Rectal smooth muscle tissue (tissue), 1 donor: ENCODE results near the gene CLEC18A.
A peak's percentile ranks its signal among the peaks of the same experiment; 100 is the strongest.
"Not testable (repeated sequence)": the region's sequence is repeated elsewhere in the genome, so short reads cannot be mapped to it uniquely, and the experiment has no call there.

ENCODE experiments used
- H3K27ac ChIP-seq: one replicate; pipeline ENCODE4 v1.7.0; 2013; ENCODE audit warnings: low read depth, low read length, inconsistent platforms
- H3K27me3 ChIP-seq: one replicate; pipeline ENCODE4 v1.7.0; 2013; ENCODE audit warnings: low read length; ENCODE audit not compliant: control insufficient read depth, insufficient read depth
- H3K36me3 ChIP-seq: one replicate; pipeline ENCODE4 v1.7.0; 2013; ENCODE audit warnings: low read length; ENCODE audit not compliant: control insufficient read depth, insufficient read depth
- H3K4me1 ChIP-seq: one replicate; pipeline ENCODE4 v1.7.0; 2013; ENCODE audit warnings: low read length; ENCODE audit not compliant: control insufficient read depth, insufficient read depth
- H3K4me3 ChIP-seq: one replicate; pipeline ENCODE4 v1.7.0; 2013; ENCODE audit warnings: low read length
- H3K9ac ChIP-seq: one replicate; pipeline ENCODE4 v1.7.0; 2013; ENCODE audit warnings: low read length

Gene CLEC18A

GRCh38 chr16:69941251-69942098 is 9.7 kb upstream of the CLEC18A start:
- no peak overlapping the region for H3K27ac ChIP-seq
- no peaks in the 10 kb centered on the region for H3K4me1 ChIP-seq
- peaks cover 21% of the 10 kb centered on the region for H3K36me3 ChIP-seq
- H3K27me3 ChIP-seq, result no peaks in the 10 kb centered on the region
- no peak overlapping the region for H3K9ac ChIP-seq
- no peak overlapping the region for H3K4me3 ChIP-seq

DNA sequence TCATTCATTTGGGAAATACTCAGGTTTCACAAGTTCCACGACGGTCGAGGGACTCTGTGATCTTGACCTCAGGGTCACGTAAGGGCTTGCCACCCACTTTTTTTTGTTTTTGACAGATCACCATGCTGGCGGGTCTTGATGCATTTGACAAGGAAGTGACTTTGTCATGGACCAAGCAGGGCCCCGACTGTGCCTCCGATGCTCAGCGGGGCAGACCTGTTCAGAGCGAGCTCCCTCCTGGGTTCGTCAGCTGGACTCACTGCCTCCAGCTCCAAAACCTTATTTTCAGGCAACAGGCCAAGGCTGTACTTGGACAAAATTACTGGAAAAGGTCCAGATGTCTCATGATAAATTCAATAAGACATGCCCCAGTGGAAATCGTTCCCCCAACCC is 9.0 kb upstream of the CLEC18A start:
- H3K9ac ChIP-seq, result no peak overlapping the region
- H3K27ac ChIP-seq, result no peak overlapping the region
- H3K4me3 ChIP-seq, result no peak overlapping the region
- H3K4me1 ChIP-seq, result no peaks in the 10 kb centered on the region
- H3K36me3 ChIP-seq, result peaks cover 15% of the 10 kb centered on the region
- H3K27me3 ChIP-seq, result no peaks in the 10 kb centered on the region

GRCh38 chr16:69942627-69943170 is 8.4 kb upstream of the CLEC18A start:
- Histone ChIP-seq H3K27ac (no peak overlapping the region), H3K27me3 (no peaks in the 10 kb centered on the region), H3K9ac (no peak overlapping the region), H3K4me1 (no peaks in the 10 kb centered on the region), H3K4me3 (no peak overlapping the region), H3K36me3 (peaks cover 11% of the 10 kb centered on the region)

- not testable (repeated sequence) for H3K27ac ChIP-seq, H3K4me1 ChIP-seq, H3K4me3 ChIP-seq, H3K27me3 ChIP-seq, H3K9ac ChIP-seq
- peaks cover 10% of the 10 kb centered on the region for H3K36me3 ChIP-seq
Observed at GRCh38 chr16:69943241-69944036, 7.7 kb upstream of the CLEC18A start.

DNA sequence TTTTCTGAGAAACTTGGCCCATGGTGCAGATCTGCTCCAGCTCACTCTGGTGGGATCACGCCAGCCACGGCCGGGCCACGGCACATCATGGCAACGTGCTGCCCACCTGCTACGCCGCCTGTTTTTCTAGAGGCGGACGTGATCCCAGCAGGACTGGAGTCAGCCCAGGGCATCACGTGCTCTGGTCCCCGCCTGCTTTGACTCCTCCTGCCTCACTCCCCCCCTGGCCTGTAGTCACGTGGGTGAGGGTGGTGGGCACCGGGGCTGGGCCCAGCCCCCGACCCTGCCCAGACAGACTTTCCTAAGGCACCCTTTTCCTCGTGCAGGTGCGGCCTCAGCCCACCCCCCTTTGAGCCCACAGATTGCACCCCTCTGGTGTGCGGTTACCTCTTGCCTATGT is 723 bp upstream of the CLEC18A start:
- H3K4me1 ChIP-seq, H3K4me3 ChIP-seq, H3K36me3 ChIP-seq, H3K9ac ChIP-seq, H3K27ac ChIP-seq, H3K27me3 ChIP-seq: not testable (repeated sequence)

DNA sequence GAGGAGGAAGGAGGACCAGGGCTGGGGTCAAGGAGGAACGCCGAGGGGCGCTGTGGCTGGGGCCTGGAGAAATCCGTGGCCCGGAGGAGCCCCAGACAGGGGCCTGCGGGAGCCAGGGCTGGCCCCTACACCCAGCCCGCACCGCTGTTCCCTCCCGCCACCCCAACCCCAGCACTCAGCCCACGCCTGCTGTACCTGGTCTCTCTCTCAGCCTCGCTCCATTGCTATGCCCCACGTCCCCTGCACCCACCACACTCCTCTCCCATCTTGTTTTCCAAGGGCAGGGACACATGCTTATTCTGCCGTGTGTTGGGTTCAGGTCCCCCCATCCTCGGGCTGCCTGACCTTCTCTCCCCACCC is 518 bp downstream of the CLEC18A start:
- not testable (repeated sequence) for H3K4me1 ChIP-seq, H3K4me3 ChIP-seq, H3K27ac ChIP-seq, H3K36me3 ChIP-seq, H3K27me3 ChIP-seq, H3K9ac ChIP-seq

- H3K36me3 ChIP-seq, H3K4me1 ChIP-seq, H3K27ac ChIP-seq, H3K27me3 ChIP-seq, H3K9ac ChIP-seq, H3K4me3 ChIP-seq: not testable (repeated sequence)
Observed at GRCh38 chr16:69952116-69952515, 982 bp downstream of the CLEC18A start.

- not testable (repeated sequence) for H3K27me3 ChIP-seq, H3K4me1 ChIP-seq, H3K9ac ChIP-seq, H3K4me3 ChIP-seq, H3K36me3 ChIP-seq, H3K27ac ChIP-seq
Observed at GRCh38 chr16:69952572-69953355, 1.6 kb downstream of the CLEC18A start.

DNA sequence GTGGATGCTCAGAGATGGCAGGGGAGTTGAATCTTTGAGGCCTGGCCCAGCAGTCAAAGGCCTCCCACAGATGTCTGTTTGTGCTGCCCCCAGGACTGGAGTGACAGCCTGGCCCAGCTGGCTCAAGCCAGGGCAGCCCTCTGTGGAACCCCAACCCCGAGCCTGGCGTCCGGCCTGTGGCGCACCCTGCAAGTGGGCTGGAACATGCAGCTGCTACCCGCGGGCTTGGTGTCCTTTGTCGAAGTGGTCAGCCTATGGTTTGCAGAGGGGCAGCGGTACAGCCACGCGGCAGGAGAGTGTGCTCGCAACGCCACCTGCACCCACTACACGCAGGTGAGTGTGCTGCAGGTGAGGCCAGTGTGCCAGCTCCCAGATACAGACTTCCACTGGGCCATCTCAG is 3.1 kb downstream of the CLEC18A start:
- not testable (repeated sequence) for H3K9ac ChIP-seq, H3K27ac ChIP-seq, H3K4me3 ChIP-seq, H3K27me3 ChIP-seq, H3K36me3 ChIP-seq, H3K4me1 ChIP-seq

GRCh38 chr16:69963312-69963711 is 12.2 kb downstream of the CLEC18A start:
- not testable (repeated sequence) for H3K27me3 ChIP-seq, H3K36me3 ChIP-seq, H3K9ac ChIP-seq, H3K4me1 ChIP-seq, H3K27ac ChIP-seq, H3K4me3 ChIP-seq

- peak overlapping the region; percentile 44 for H3K4me3 ChIP-seq
- H3K27ac ChIP-seq, result peak overlapping the region; percentile 24
Observed at GRCh38 chr16:69964960-69965660, 14.0 kb downstream of the CLEC18A start.

GRCh38 chr16:69965661-69966054 is 14.5 kb downstream of the CLEC18A start:
- H3K36me3 ChIP-seq, H3K4me3 ChIP-seq, H3K4me1 ChIP-seq, H3K27ac ChIP-seq, H3K9ac ChIP-seq, H3K27me3 ChIP-seq: not testable (repeated sequence)

More at GRCh38 chr16:69964960-69965660, 14.0 kb downstream of the CLEC18A start:
- H3K4me1 ChIP-seq, H3K9ac ChIP-seq, H3K36me3 ChIP-seq, H3K27me3 ChIP-seq: not testable (repeated sequence)
